Activated B cell treated with CpG ODN at 0.5 μM for 24 hours (primary cell): ENCODE measurements around the gene RS1. TPM values are rescaled to one million over a fixed set of nuclear protein-coding genes. Genes with fewer than 3 reads are reported as not detected.

ENCODE experiments used
- ATAC-seq: fragments of 200-7000 bp; cut with Tn5 transposase; one replicate; pipeline ENCODE4 v1.10.0; 2021; ENCODE audit warnings: low read depth, mild to moderate bottlenecking, moderate library complexity
- CTCF ChIA-PET: fragments of 350-600 bp; sonication (Branson Sonifier 250); formaldehyde crosslinking; loops from one replicate; lab custom pipeline; 2021; ENCODE audit warnings: antibody characterized with exemption; lab: Charles Lee
- POLR2A ChIA-PET: fragments of 350-600 bp; sonication (Branson Sonifier 250); formaldehyde crosslinking; loops from one replicate; lab custom pipeline; 2021; ENCODE audit warnings: antibody characterized with exemption; lab: Charles Lee
- DNase-seq: peaks from one replicate; pipeline ENCODE4 v3.0.0; 2022
- H3K27ac Mint-ChIP-seq: one replicate; pipeline ENCODE4 v1.8.0; 2020; ENCODE audit warnings: mixed read lengths
- H3K27me3 Mint-ChIP-seq: one replicate; pipeline ENCODE4 v1.8.0; 2021; ENCODE audit warnings: mixed read lengths
- H3K36me3 Mint-ChIP-seq: one replicate; pipeline ENCODE4 v1.8.0; 2021; ENCODE audit warnings: low read depth, mixed read lengths
- H3K4me1 Mint-ChIP-seq: one replicate; pipeline ENCODE4 v1.8.0; 2021; ENCODE audit warnings: mixed read lengths
- H3K4me3 Mint-ChIP-seq: one replicate; pipeline ENCODE4 v1.8.0; 2020; ENCODE audit warnings: mild to moderate bottlenecking, mixed read lengths
- H3K9me3 Mint-ChIP-seq: one replicate; pipeline ENCODE4 v1.8.0; 2020; ENCODE audit warnings: mixed read lengths
- CTCF ChIP-seq: fragments of 200-600 bp; IDR thresholded peaks from one replicate; pipeline ENCODE4 v1.8.0; 2022; ENCODE audit warnings: antibody characterized with exemption, mild to moderate bottlenecking
- intact Hi-C: fragments of 100-400 bp; cut with micrococcal nuclease; formaldehyde crosslinking; loops from one replicate; pipeline ENCODE4 v1.15.1; 2024
- total RNA-seq: library from RNA; stranded (reverse); gene quantifications from 2 replicates; pipeline ENCODE4 v1.2.3, GENCODE V29; 2022

The RS1 gene
- total RNA-seq, 1 donor from 2014 or later: not detected

- Mint-ChIP-seq H3K27me3 (no peaks in the 10 kb centered on the region), H3K27ac (no peak overlapping the region), H3K4me3 (no peak overlapping the region), H3K9me3 (no peaks in the 10 kb centered on the region), H3K36me3 (peaks cover 14% of the 10 kb centered on the region), H3K4me1 (no peaks in the 10 kb centered on the region)
- intact Hi-C loops: no loop called here
- ChIA-PET POLR2A (no interaction called here), CTCF (no interaction called here)
- DNase-seq (no peak), ATAC-seq (no peak)
- no peak for TF ChIP-seq CTCF
These were observed 55.1 kb downstream of the RS1 start for GRCh38 chrX:18616688-18617406.

GRCh38 chrX:18613930-18614639 is 57.8 kb downstream of the RS1 start:
- ATAC-seq (no peak), DNase-seq (no peak)
- Mint-ChIP-seq H3K27me3 (no peaks in the 10 kb centered on the region), H3K27ac (no peak overlapping the region), H3K9me3 (no peaks in the 10 kb centered on the region), H3K36me3 (peaks cover 23% of the 10 kb centered on the region), H3K4me1 (no peaks in the 10 kb centered on the region), H3K4me3 (no peak overlapping the region)
- CTCF ChIA-PET: no interaction called here
- TF ChIP-seq CTCF: no peak
- POLR2A ChIA-PET: no interaction called here
- intact Hi-C loops: no loop called here

GRCh38 chrX:18607966-18608365 is 63.9 kb downstream of the RS1 start:
- no peaks in the 10 kb centered on the region for H3K27me3 Mint-ChIP-seq
- CTCF ChIA-PET: no interaction called here
- intact Hi-C loops: no loop called here
- ATAC-seq (no peak), DNase-seq (no peak)
- no peak for TF ChIP-seq CTCF
- H3K36me3 Mint-ChIP-seq: peaks cover 24% of the 10 kb centered on the region
- no peak overlapping the region for H3K4me3 Mint-ChIP-seq
- no peaks in the 10 kb centered on the region for H3K4me1 Mint-ChIP-seq
- H3K27ac Mint-ChIP-seq: no peak overlapping the region
- POLR2A ChIA-PET: no interaction called here
- no peaks in the 10 kb centered on the region for H3K9me3 Mint-ChIP-seq

GRCh38 chrX:18598413-18598812 is 73.5 kb downstream of the RS1 start:
- H3K4me1 Mint-ChIP-seq: no peaks in the 10 kb centered on the region
- ChIA-PET POLR2A (no interaction called here), CTCF (no interaction called here)
- DNase-seq (no peak), ATAC-seq (no peak)
- peaks cover 11% of the 10 kb centered on the region for H3K36me3 Mint-ChIP-seq
- intact Hi-C loops: no loop called here
- H3K4me3 Mint-ChIP-seq: no peak overlapping the region
- no peak for TF ChIP-seq CTCF
- H3K27me3 Mint-ChIP-seq: no peaks in the 10 kb centered on the region
- no peaks in the 10 kb centered on the region for H3K9me3 Mint-ChIP-seq
- no peak overlapping the region for H3K27ac Mint-ChIP-seq

- no peak for TF ChIP-seq CTCF
- Mint-ChIP-seq H3K27me3 (no peaks in the 10 kb centered on the region), H3K36me3 (peaks cover 17% of the 10 kb centered on the region), H3K9me3 (no peaks in the 10 kb centered on the region), H3K27ac (no peak overlapping the region), H3K4me1 (no peaks in the 10 kb centered on the region), H3K4me3 (no peak overlapping the region)
- no peak for ATAC-seq
- intact Hi-C loops: no loop called here
- CTCF ChIA-PET: no interaction called here
- DNase-seq: no peak
- POLR2A ChIA-PET: no interaction called here
These were observed 75.8 kb downstream of the RS1 start for GRCh38 chrX:18596096-18596495.
